GM18511 (cell line): ENCODE measurements around the gene WDR44.
A peak's percentile ranks its signal among the peaks of the same experiment; 100 is the strongest.
"Not testable (repeated sequence)": the region's sequence is repeated elsewhere in the genome, so short reads cannot be mapped to it uniquely, and the experiment has no call there.

Experiments
- ATAC-seq: cut with Tn5 transposase; IDR thresholded peaks from one replicate; pipeline ENCODE4 v1.9.1; 2021; ENCODE audit warnings: mild to moderate bottlenecking, moderate library complexity; ENCODE audit not compliant: unreplicated experiment

WDR44 gene

GRCh38 chrX:118470721-118471347 lies 124.9 kb downstream of the WDR44 start:
- not testable (repeated sequence) for ATAC-seq

- ATAC-seq: no peak
Measured at GRCh38 chrX:118474586-118474985, 128.7 kb downstream of the WDR44 start.

- no peak for ATAC-seq
Measured at GRCh38 chrX:118475903-118476302, 130.0 kb downstream of the WDR44 start.

GRCh38 chrX:118480172-118480571 lies 134.3 kb downstream of the WDR44 start:
- no peak for ATAC-seq

GRCh38 chrX:118482384-118482783 lies 136.5 kb downstream of the WDR44 start:
- not testable (repeated sequence) for ATAC-seq

- ATAC-seq: no peak
Measured at GRCh38 chrX:118484216-118484903, 138.5 kb downstream of the WDR44 start.

GRCh38 chrX:118486693-118487092 lies 140.8 kb downstream of the WDR44 start:
- not testable (repeated sequence) for ATAC-seq

- no peak for ATAC-seq
Measured at GRCh38 chrX:118493016-118493415, 147.1 kb downstream of the WDR44 start.

GRCh38 chrX:118493653-118494297 lies 147.9 kb downstream of the WDR44 start:
- no peak for ATAC-seq

GRCh38 chrX:118495061-118495921 lies 149.4 kb downstream of the WDR44 start, which contains the start of gene DOCK11:
Gene DOCK11, plus strand, starts transcription at chrX:118495815. Its CDS starts 157 bp downstream, at chrX:118495972.
- ATAC-seq: peak; percentile 69

GRCh38 chrX:118495958-118496762 lies 150.3 kb downstream of the WDR44 start:
- peak; percentile 62 for ATAC-seq

GRCh38 chrX:118496763-118497079 lies 150.8 kb downstream of the WDR44 start:
- ATAC-seq: peak; percentile 17

- no peak for ATAC-seq
Measured at GRCh38 chrX:118497180-118497818, 151.4 kb downstream of the WDR44 start.

- no peak for ATAC-seq
Measured at GRCh38 chrX:118498351-118498750, 152.4 kb downstream of the WDR44 start.

GRCh38 chrX:118498755-118499154 lies 152.8 kb downstream of the WDR44 start:
- ATAC-seq: no peak

GRCh38 chrX:118499295-118499694 lies 153.4 kb downstream of the WDR44 start:
- no peak for ATAC-seq
